HG03520 (cell line): Measurements from ENCODE around the gene ABCB4.
A peak's percentile ranks its signal among the peaks of the same experiment; 100 is the strongest.

Source experiments
- ATAC-seq: cut with Tn5 transposase; IDR thresholded peaks from one replicate; pipeline ENCODE4 v1.9.1; 2021; ENCODE audit warnings: mild to moderate bottlenecking, moderate library complexity; ENCODE audit not compliant: unreplicated experiment

Gene ABCB4

GRCh38 chr7:87427288-87427687 is 48.2 kb downstream of the ABCB4 start:
- ATAC-seq, result no peak

DNA sequence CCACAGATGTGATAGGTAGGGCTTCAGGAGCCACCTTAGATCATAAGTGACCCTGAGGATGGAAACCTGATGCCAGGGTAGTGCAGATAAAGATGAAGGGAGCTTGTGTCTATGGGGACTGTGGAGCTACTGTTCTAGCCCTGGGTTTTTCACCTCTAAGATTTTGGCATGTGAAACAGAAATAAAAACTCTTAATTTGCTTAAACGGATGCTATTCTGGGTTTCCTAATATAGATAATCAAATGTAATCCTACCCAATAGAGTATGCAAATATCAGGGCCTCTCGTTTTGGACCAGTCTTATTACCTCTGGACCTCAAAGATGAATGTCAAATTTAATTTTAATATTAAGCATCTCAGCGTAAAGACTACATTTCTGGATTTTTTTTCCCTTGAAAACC is 49.3 kb downstream of the ABCB4 start:
- peak; percentile 73 for ATAC-seq

- ATAC-seq, result no peak
These were observed 51.4 kb downstream of the ABCB4 start for GRCh38 chr7:87424075-87424474.

DNA sequence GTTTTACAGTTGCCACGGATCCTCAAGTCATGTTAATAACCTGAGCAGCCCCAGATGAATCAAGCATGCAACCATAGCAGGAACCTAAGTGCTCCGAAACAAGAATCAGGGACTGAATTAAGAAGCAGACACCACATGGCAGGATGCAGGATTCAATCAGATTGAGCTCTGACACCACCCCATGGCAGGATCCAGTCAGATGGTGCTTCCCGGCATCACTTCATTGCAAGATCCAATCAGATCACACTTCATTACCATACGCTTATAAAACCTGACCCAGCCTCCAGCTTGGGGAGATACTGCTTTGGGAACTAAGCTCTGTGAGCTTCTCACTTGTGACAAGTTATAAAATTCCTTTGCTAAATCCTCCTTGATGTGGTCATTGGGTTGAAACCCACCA is 55.3 kb downstream of the ABCB4 start:
- no peak for ATAC-seq

DNA sequence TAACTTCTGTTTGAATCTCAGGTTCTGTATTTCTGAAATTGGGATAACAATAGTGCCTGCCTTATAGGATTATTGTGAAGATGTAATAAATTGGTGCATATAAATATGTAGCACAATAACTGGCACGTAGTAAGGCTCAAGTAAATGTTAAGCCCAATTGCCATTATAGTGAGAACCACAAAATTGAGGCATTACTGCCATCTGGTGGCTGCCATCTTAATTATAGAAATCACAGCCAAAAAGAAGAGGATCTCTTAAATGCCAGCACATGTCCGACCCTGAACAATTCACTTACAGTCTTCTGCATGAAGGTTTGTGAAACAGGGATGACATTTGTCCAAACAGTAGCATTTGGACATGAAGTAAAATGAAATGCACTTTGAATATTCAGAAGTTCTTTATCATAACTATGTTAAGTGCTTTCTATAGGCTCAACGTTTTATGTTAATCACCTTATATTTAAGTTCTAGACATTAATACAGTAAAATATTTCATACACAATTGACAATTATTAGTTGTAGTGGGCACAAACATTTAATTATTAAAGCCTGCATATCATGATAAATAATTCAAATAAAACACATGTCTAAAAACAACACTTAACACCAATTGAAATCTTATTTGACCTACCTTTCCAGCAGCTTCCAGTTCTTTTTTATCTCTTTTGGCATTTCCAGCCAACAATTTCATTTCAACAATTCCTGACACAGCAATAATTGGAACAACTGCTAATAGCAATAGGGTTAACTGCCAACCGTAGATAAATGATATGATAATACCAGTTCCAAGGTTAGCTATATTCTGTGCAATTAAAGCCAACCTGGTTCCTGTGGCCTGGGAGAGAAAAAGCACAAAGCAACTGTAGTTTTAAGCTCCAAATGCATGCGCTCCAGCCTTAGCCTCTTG is 58.5 kb downstream of the ABCB4 start:
- peak; percentile 81 for ATAC-seq

DNA sequence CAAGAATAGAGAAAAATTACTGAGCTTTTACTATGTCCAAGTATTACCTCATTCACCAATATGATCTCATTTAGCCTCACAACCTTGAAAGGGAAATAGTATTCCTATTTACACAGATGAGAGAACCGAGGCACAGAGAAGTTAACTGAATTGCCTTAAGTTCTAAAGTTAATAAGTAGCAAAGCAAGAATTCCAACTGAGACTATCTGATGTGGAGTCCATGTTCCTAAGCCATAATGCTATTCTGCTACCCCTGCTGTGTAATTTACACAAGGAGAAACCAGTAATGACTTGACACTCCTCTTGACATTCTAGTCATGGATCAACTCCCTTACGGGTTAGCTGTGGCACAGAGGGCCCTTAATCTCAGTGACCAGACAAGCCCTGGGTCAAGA is 60.7 kb downstream of the ABCB4 start:
- no peak for ATAC-seq

DNA sequence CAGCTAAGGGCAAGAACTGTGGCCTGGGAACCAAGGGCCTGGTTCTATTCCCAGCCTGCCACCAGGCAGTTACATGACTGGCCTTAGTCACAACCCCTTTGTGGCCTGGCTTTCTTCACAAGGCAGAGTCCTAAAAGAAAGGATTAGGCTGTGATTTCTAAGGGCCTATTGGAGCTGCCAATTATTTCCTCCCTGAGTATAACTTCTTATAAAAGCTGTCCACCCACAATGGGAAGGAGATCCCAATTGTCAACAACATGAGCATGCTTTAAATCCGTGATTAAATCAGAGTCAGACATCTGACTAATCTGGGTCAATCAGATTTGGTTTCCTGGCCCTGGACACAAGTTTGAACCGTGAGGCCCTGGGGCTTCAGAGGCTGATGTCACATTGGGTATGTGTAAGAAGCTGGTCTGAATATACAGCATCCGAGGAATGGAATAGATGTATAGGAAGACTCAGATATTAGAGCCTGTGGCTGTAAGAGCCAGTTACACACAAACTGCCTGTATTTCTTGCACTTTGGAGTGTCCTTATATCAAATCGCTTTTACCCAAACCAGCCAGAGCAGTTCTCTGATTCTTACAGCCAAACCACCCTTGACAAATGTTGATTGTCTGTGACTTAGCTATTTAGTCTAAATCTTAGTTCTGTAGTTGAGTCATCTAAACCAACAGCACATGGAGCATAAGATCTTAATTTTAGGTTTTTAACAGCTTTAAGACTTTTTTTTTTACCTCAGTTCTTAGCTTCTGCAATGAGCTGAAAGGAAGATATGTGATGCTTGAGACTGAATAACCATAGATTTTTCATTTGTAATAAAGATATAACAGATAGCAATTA is 61.3 kb downstream of the ABCB4 start:
- no peak for ATAC-seq

- ATAC-seq, result no peak
These were observed 62.5 kb downstream of the ABCB4 start for GRCh38 chr7:87413029-87413428.

GRCh38 chr7:87411186-87411585 is 64.3 kb downstream of the ABCB4 start:
- no peak for ATAC-seq

DNA sequence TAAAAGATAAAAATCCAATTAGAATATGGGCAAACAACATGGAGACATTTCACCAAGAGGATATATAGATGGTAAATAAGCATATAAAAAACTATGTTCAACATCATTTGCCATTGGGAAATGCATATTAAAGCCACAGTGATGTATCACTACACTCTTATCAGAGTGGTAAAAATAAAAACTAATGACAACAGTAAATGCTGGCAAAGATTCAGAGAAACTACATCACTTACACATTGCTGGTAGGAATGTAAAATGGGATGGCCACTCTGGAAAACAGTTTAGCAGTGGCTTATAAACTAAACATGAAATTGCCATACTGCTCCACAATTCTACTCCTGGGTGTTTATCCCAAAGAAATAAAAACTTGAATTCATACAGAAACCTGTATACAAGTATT is 70.8 kb downstream of the ABCB4 start:
- no peak for ATAC-seq

DNA sequence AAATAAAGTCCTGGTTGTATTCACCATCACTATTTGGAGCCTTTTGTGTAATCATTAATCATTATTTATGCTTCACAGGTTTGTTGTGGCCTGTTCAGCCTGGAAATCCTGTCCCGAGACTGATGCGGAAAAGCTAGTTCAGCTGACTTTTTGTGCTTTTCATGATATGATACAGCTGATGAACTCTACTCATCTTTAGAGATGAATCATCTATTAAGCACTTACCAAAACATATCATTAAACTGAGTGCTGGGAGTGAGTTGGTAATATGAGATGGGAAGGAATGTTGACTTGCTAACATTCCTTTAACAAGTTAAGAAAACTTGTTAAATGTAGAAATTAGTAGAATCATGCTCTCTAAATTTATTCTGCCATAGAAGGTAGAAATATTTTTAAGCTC is 77.0 kb downstream of the ABCB4 start:
- no peak for ATAC-seq

GRCh38 chr7:87395442-87396020 is 79.9 kb downstream of the ABCB4 start:
- ATAC-seq, result no peak

DNA sequence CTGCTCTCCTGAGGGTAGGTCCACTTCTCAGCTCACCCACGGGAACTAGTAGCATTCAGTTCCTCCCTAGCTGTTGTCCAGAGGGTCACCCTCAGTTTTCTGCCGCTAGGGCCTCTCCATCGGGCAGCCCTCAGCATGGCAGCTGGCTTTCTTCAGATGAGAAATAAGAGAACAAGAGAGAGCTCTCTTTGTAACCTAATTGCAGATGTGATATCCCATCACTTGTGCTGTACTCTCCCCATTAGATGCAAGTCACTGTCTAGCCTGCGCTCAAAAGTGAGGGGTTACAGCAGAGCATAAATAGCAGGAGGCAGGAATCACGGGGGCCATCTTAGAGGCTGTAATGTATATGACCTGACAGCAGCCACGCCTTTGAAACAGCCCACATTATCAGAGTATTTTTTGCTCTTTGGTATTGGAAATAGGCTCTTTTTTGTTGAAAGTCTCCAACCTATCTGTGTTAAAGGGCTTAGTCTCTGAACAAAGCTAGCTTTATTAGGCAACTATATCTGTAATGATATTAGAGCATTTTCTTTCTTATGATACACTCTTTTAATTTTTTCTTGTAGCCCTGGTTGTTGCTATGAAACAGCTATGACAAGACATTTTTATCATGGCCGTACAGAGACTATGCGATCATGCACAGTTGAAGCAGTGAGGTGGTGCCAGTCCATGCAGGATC is 84.3 kb downstream of the ABCB4 start:
- no peak for ATAC-seq

DNA sequence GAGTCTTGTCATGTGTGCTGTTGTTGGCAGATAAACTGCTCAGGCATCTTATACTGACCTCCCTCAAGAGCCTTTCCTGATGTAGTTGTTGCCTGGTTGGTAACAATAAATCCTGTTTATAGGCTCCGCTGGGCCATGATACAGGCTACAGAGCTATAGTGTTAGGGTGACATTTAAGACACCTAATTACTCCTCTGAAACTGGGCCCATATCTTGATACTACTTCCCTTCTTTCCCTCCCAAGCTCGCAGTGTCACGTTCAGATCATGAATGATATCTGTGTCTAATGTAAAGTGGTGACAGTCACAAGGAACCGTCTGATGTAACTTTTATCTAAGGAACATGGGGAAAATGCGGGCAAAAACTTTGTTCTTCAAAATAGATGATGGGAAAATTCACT is 94.6 kb downstream of the ABCB4 start:
- ATAC-seq, result no peak

DNA sequence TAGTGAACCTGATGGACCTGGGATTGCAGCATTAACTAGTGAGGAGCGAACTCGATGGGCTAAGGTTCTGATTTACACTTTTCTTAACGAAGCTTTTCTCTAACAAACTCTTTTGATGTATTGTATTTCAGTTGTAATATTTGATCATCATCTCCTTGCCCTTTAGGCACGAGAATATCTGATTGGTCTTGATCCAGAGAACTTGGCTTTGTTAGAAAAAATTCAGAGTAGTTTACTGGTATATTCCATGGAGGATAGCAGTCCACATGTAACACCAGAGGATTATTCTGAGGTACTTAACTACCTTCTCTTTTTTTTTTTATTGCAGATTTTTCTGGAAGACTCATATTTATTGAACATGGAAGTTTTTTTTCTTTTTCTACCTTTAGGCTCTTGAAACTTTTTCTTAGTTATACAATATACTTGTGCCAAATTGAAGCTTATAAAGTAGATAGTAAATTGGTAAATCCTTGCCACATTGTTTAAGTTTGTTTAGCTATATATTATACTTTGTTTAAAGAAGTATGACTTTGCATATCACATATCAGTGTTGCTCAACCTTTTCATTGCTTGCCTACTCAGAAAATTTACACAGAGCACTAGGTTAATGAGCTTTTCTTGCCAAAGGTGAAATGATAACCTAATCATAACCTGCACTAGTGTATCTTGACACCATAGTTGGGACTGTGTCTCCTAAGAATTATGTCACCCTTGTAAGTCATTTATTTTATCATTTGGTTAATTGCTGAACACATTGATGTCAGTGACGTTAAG is 99.6 kb downstream of the ABCB4 start:
- ATAC-seq, result no peak

DNA sequence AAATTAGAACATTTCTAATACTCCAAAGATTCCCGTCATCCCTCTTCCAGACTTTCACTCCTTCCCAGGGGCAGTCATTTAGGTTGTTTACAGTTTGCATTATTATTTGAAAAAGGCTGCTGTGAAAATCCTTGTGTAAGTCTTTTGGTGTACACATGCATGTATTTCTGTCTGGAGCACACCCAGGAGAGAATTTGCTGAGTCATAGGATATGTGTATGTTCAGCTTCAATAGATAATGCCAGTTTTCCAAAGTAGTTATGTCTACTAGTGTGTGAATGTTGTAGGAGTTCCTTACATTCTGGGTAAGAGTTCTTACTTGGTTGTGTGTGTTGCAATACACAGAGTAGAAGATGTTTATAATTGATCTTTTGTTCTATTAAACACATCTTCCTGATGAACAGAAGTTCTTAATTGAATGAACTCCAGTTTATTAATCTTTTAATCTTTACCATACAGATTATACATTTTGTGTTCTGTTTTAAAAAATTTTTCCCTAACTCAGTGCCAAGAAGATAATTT is 104.8 kb downstream of the ABCB4 start:
- no peak for ATAC-seq

- no peak for ATAC-seq
These were observed 106.3 kb downstream of the ABCB4 start for GRCh38 chr7:87369216-87369615.

DNA sequence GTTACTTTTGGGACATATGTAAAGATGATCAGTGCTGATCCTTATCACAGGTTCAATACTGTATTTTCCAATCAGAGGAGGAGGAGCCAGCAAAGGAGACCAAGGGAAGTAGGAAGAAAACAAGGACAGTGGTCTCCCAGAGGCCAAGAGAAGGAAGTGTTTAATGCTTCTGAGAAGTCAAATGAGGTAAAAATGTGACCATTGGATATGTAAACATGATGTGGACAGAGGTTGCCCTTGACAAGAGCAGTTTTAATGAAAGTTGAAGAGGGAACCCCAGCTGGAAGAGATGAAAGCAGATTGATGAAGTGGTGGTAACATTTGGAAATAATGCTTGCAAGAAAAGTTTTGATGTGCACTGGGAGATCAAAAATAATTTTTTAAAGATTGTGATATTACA is 111.2 kb downstream of the ABCB4 start:
- ATAC-seq, result no peak

GRCh38 chr7:87363342-87363741 is 112.1 kb downstream of the ABCB4 start:
- no peak for ATAC-seq

DNA sequence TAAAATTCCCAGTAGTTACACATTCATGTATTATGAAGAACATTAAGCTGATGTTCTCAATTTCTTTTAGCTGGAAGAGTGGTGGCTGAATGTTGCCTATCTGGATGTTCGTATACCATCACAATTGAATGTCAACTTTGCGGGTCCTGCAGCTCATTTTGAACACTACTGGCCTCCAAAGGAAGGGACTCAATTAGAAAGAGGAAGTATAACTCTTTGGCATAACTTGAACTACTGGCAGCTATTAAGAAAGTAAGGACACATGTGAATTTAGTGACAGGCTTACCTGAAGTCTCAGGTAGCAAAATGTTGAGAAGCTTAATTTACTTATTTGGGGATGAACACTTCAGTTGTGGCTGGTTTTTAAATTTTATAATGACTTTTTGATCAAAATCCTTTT is 114.2 kb downstream of the ABCB4 start:
- no peak for ATAC-seq
